Heart left ventricle (tissue), 16 donors: ENCODE measurements around the gene APPL2. TPM values are rescaled to one million over a fixed set of nuclear protein-coding genes. Genes with fewer than 3 reads are reported as not detected.

Experiments used
- ATAC-seq, 4 donors: fragments of 200-7000 bp; cut with Tn5 transposase; one replicate each; pipeline ENCODE4 v1.9.1; 2020 to 2022; ENCODE audit warnings: moderate library complexity in 4 of 4, mild to moderate bottlenecking in 3 of 4, moderate number of reproducible peaks in 1 of 4
- DNase-seq, 5 donors: peaks; one replicate each; pipeline ENCODE4 v3.0.0-alpha.2; 2020
- H3K27ac ChIP-seq, 12 donors: fragments of 200-600 bp; sonication (generic) in 4 of 12; one replicate each; pipeline versions ENCODE4 v1.5.0 to v1.8.0; 2016 to 2022; ENCODE audit warnings: mild to moderate bottlenecking in 2 of 12
- H3K27me3 ChIP-seq, 9 donors: fragments of 200-600 bp; sonication (generic) in 2 of 9; one replicate each; pipeline versions ENCODE4 v1.5.1 to v1.8.0; 2016 to 2022; ENCODE audit warnings: mild to moderate bottlenecking in 3 of 9
- H3K36me3 ChIP-seq, 9 donors: fragments of 200-600 bp; sonication (generic) in 2 of 9; one replicate each; pipeline versions ENCODE4 v1.5.0 to v1.8.0; 2018 to 2022; ENCODE audit warnings: mild to moderate bottlenecking in 2 of 9
- H3K4me1 ChIP-seq, 12 donors: fragments of 200-600 bp; sonication (generic) in 4 of 12; one replicate each; pipeline versions ENCODE4 v1.5.0 to v1.8.0; 2016 to 2022; ENCODE audit warnings: mild to moderate bottlenecking in 3 of 12
- H3K4me3 ChIP-seq, 12 donors: fragments of 200-600 bp; sonication (generic) in 4 of 12; one replicate each; pipeline versions ENCODE4 v1.5.0 to v1.8.0; 2017 to 2022; ENCODE audit warnings: mild to moderate bottlenecking in 9 of 12, moderate library complexity in 4 of 12
- H3K9me3 ChIP-seq, 12 donors: fragments of 200-600 bp; sonication (generic) in 4 of 12; one replicate each; pipeline versions ENCODE4 v1.5.0 to v1.8.0; 2016 to 2022; ENCODE audit warnings: mild to moderate bottlenecking in 1 of 12
- POLR2A ChIP-seq, 2 donors: fragments of 450-650 bp; IDR thresholded peaks; one replicate each; pipeline ENCODE4 v1.6.1; 2017; ENCODE audit warnings: antibody characterized with exemption in 2 of 2, mild to moderate bottlenecking in 2 of 2, moderate library complexity in 2 of 2
- WGBS, 4 donors: extraction: QIAGEN DNeasy Blood & Tissue Kit in 2 of 4; methylation state at CpG; one replicate each; pipeline versions ENCODE4 v1.1.5 to v1.1.7; 2013 to 2018; 5-methylcytosine and 5-hydroxymethylcytosine counted together
- intact Hi-C, 10 donors: fragments of 100-400 bp; cut with DNase I; formaldehyde crosslinking; loops; one replicate each; pipeline versions ENCODE4 v1.11.1 to v1.14.2; 2022
- polyA plus RNA-seq, 2 donors: library from polyadenylated mRNA; stranded (reverse); fragments of 200-250 nt; gene quantifications; one replicate each; pipeline ENCODE4 v1.2.3, GENCODE V29; 2013
- total RNA-seq, 9 donors: library from RNA; depleted of rRNA in 2 of 9; stranded (reverse); fragments of >200 nt in 2 of 9; fragmentation: NEBNext Ultra II Directional in 3 of 9; extraction: Animal tissue kit (Norgen Biotek cat#: 25700) in 3 of 9; gene quantifications; one replicate each; pipeline versions ENCODE4 v1.1.0 to v1.2.4, GENCODE V29; 2016 to 2023
- TF ChIP-seq, protein P1 (sequence below), 12 donors: fragments of 200-600 bp; sonication (generic) in 4 of 12; IDR thresholded peaks; one replicate each; pipeline versions ENCODE4 v1.5.0 to v1.8.0; 2018 to 2022; ENCODE audit warnings: antibody characterized with exemption in 12 of 12, mild to moderate bottlenecking in 5 of 12
- donor health status: ischemic (EF 13 %, LVEDD 7.1; RV severe dilation, severe dysfunction).
- donor health status: healthy with polysubstance abuse.
- donor health status: DM: no; HTN: yes; CAD: no.
- donor health status: DM: no; HTN: no; CAD: no.
- donor health status: ischemic (EF 25% LVEDD 6.9; RV normal size, moderate dysfunction).
- donor health status: ischemic (EF 25% LVEDD 5.7; RV mildly dilated, moderate dysfunction).
- donor health status: healthy.
- donor health status: DM: yes; HTN: yes; CAD: no.
- donor health status: ischemic (EF 35%, LVEDD 5.7; RV mildly dilated, moderate dysfunction).
- donor health status: nonischemic (EF 11% LVEDD 7.7; RV severe dilation, severe dysfunction).
- donor health status: DM: yes; HTN: yes; CAD: no.
- donor health status: PGD.
- donor health status: ischemic (EF 29% LVEDD 5.4; RV normal size, mild dysfunction).
- donor health status: nonischemic (EF 23%, LVEDD 6.1; RV moderate dilation, normal function).

APPL2 gene
- total and polyA plus RNA-seq, 11 donors: 7.7 to 36.7 (median 16.0) TPM

DNA sequence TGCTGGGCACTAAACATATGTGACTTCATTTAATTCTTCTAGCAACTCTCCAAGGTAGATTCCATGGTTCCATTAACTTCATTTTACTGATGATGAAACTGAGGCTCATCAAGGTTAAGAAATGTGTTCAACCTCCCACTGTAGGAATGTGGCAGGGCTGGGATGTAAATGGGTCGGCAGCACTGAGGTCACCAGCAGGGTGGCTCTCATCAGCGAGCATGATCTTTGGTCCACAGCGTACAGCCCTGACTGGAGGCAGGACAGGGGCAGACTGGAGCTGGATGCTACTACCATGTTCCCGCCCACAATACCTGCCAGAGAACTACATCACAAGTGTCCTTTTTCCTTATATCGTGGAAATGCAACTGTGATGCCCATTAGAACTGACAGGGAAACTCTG lies 4.6 kb downstream of the APPL2 start:
- intact Hi-C loops: no loop called here
- Histone ChIP-seq H3K4me3 (peak overlapping the region in 1 of 12 donors; percentile 18), H3K27ac (peak overlapping the region in 2 of 12 donors; percentile 43 to 95), H3K9me3 (no peaks in the 10 kb centered on the region), H3K36me3 (peaks cover 0 to 47% (median 26%) of the 10 kb centered on the region in 9 donors), H3K4me1 (peaks cover 9 to 87% (median 53%) of the 10 kb centered on the region in 12 donors), H3K27me3 (no peaks in the 10 kb centered on the region)
- WGBS, 4 donors: 74 to 88% (median 82%) methylated on average over 2 to 5 of the region's 5 CpGs
- DNase-seq (no peak), ATAC-seq (no peak)
- no peak for TF ChIP-seq POLR2A (IDR thresholded peaks at IDR 0.05)
- TF ChIP-seq, protein P1, sequence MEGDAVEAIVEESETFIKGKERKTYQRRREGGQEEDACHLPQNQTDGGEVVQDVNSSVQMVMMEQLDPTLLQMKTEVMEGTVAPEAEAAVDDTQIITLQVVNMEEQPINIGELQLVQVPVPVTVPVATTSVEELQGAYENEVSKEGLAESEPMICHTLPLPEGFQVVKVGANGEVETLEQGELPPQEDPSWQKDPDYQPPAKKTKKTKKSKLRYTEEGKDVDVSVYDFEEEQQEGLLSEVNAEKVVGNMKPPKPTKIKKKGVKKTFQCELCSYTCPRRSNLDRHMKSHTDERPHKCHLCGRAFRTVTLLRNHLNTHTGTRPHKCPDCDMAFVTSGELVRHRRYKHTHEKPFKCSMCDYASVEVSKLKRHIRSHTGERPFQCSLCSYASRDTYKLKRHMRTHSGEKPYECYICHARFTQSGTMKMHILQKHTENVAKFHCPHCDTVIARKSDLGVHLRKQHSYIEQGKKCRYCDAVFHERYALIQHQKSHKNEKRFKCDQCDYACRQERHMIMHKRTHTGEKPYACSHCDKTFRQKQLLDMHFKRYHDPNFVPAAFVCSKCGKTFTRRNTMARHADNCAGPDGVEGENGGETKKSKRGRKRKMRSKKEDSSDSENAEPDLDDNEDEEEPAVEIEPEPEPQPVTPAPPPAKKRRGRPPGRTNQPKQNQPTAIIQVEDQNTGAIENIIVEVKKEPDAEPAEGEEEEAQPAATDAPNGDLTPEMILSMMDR (IDR thresholded peaks at IDR 0.05): no peak

DNA sequence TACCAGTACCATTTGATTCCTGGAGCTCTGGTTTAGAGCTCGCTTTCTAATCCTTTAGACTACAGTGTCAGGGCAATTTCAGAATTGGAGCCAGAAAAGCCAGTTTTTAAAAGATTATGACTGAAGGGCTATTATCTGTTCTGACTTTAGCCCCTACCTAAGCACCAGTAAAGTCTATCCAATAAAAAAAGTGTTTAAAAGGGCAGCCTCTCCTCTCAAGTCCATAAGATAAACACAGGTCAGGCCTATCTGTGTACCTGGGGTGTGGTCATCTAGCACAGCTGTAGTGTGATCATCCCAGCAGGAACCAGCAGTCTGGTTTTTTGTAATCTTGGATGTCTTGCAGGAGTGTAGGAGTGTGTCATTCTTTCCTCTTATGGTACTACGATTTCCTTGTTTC lies 6.6 kb downstream of the APPL2 start:
- peaks cover 9 to 98% (median 63%) of the 10 kb centered on the region in 12 donors for H3K4me1 ChIP-seq
- H3K4me3 ChIP-seq: no peak overlapping the region
- no peaks in the 10 kb centered on the region for H3K9me3 ChIP-seq
- 82 to 90% (median 87%) methylated on average over 2 of the region's 2 CpGs for WGBS, 4 donors
- peak overlapping the region in 1 of 12 donors; percentile 80 for H3K27ac ChIP-seq
- ATAC-seq (no peak), DNase-seq (no peak)
- H3K36me3 ChIP-seq: peaks cover 0 to 47% (median 26%) of the 10 kb centered on the region in 9 donors
- no peaks in the 10 kb centered on the region for H3K27me3 ChIP-seq
- TF ChIP-seq, protein P1 (IDR thresholded peaks at IDR 0.05): no peak
- TF ChIP-seq POLR2A (IDR thresholded peaks at IDR 0.05): no peak
- intact Hi-C loops: no loop called here

DNA sequence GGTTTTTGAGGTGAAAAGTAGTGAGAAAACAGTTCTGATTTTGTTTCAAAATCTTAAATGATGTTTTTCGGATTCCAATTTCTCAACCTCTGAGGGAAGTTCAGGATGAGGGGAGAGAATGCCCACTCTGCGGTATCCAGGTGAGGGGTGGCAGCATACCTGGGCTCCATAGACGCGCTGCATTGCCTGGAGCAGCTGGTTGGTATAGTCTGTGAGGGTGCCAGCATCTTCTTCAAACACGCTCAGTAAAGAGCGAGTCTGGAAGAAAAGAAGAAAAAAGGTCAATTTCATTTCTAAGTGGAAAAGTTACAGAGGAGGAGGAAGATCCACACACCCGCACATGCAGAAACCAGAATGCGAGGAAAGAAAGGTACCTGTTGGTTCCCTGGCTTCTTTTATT lies 7.0 kb downstream of the APPL2 start:
- no peaks in the 10 kb centered on the region for H3K9me3 ChIP-seq
- 95 to 98% (median 97%) methylated on average over 8 of the region's 8 CpGs for WGBS, 4 donors
- peaks cover 7 to 98% (median 63%) of the 10 kb centered on the region in 12 donors for H3K4me1 ChIP-seq
- no peak for ATAC-seq
- intact Hi-C loops: no loop called here
- peak overlapping the region in 2 of 12 donors; percentile 16 to 80 for H3K27ac ChIP-seq
- peaks cover 0 to 48% (median 30%) of the 10 kb centered on the region in 9 donors for H3K36me3 ChIP-seq
- no peak for DNase-seq
- no peak overlapping the region for H3K4me3 ChIP-seq
- no peaks in the 10 kb centered on the region for H3K27me3 ChIP-seq
- TF ChIP-seq, protein P1 (IDR thresholded peaks at IDR 0.05): no peak
- no peak for TF ChIP-seq POLR2A (IDR thresholded peaks at IDR 0.05)

DNA sequence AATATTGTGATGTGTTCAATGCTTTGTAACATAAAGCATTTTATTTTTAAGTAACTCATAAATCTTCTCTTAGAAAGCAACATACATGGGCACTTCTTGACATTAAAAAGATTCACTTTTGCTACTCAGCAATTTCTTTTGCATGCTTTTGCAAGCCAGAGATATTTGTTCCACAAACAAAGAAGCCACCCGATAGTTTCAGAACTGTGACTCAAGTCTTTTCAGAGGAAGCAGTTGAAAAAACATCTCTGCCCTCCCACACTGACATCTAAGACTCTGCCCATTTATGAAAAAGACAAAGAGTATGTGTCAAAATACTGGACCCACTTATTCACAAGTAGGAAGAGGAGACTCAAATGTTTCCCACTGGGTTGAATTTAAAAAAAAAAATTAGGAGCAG lies 7.5 kb downstream of the APPL2 start:
- no peak for DNase-seq
- Histone ChIP-seq H3K9me3 (no peaks in the 10 kb centered on the region), H3K27ac (peak overlapping the region in 2 of 12 donors; percentile 16 to 80), H3K4me1 (peaks cover 3 to 98% (median 63%) of the 10 kb centered on the region in 12 donors), H3K4me3 (no peak overlapping the region), H3K36me3 (peaks cover 0 to 52% (median 31%) of the 10 kb centered on the region in 9 donors), H3K27me3 (no peaks in the 10 kb centered on the region)
- intact Hi-C loops: no loop called here
- 45 to 67% (median 55%) methylated on average over 1 of the region's 1 CpG for WGBS, 4 donors
- no peak for ATAC-seq
- TF ChIP-seq, protein P1 (IDR thresholded peaks at IDR 0.05): no peak
- no peak for TF ChIP-seq POLR2A (IDR thresholded peaks at IDR 0.05)
